ENCODE measurements around the gene S100P. TPM values are rescaled to one million over a fixed set of nuclear protein-coding genes. Genes with fewer than 3 reads are reported as not detected.
A peak's percentile ranks its signal among the peaks of the same experiment; 100 is the strongest.

Gene S100P
- total RNA-seq, 4 donors from 2014 or later: 0.94 to 9.7 TPM; not detected in 2

DNA sequence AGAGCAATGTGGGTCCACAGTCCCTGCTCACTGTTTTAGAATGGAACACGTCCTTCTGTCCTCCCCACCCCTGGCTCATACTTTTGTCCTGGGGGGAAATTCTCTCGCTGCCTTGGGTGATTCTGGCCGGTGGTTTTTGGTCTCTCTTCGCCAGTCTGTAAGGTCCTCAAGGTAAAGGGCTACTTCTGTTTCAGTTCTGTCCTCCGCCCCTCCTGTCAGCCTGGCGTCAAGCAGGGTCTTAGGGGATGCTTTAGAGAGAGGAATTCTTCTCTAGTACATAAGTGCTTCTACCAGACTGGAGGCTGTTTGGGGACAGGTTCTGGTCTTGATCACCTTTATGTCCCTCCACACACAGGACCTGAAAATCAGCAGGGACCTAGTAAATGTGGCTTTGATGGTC lies 16.6 kb downstream of the S100P start:
- Histone ChIP-seq H3K4me3 (peak overlapping the region; percentile 66 to 70), H3K4me1 (peaks cover 0 to 45% (median 16%) of the 10 kb centered on the region in 3 donors), H3K27ac (peak overlapping the region; percentile 25 to 86 (median 84)), H3K36me3 (peaks cover 0 to 10% of the 10 kb centered on the region in 2 donors), H3K9me3 (no peaks in the 10 kb centered on the region), H3K27me3 (no peaks in the 10 kb centered on the region)
- ATAC-seq: peak; percentile 3
- TF ChIP-seq POLR2AphosphoS5 (IDR thresholded peaks at IDR 0.05) (no peak), EP300 (IDR thresholded peaks at IDR 0.05) (no peak)
- 0 to 23% methylated on average over 1 to 3 of the region's 6 CpGs for WGBS, 2 donors (ENCODE audit: low coverage in 1 of 2)

DNA sequence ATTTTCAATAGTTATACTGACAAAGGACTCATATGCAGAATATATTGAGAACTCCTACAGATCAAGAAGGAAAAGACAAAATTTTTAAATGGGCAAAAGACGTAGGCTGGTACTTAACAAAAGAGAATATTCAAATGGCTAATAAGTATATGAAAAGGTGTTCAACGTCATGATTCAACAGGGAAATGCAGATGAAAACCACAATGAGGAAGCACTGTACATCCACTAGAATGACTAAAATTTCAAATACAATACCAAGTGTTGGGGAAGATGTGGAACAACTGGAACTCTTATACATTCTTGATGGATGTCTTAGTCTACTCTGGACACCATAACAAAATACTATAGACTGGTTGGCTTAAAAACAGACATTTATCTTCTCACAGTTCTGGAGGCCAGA lies 17.3 kb downstream of the S100P start:
- no peak overlapping the region for H3K27ac ChIP-seq
- TF ChIP-seq, protein P1, sequence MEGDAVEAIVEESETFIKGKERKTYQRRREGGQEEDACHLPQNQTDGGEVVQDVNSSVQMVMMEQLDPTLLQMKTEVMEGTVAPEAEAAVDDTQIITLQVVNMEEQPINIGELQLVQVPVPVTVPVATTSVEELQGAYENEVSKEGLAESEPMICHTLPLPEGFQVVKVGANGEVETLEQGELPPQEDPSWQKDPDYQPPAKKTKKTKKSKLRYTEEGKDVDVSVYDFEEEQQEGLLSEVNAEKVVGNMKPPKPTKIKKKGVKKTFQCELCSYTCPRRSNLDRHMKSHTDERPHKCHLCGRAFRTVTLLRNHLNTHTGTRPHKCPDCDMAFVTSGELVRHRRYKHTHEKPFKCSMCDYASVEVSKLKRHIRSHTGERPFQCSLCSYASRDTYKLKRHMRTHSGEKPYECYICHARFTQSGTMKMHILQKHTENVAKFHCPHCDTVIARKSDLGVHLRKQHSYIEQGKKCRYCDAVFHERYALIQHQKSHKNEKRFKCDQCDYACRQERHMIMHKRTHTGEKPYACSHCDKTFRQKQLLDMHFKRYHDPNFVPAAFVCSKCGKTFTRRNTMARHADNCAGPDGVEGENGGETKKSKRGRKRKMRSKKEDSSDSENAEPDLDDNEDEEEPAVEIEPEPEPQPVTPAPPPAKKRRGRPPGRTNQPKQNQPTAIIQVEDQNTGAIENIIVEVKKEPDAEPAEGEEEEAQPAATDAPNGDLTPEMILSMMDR (IDR thresholded peaks at IDR 0.05): no peak
- TF ChIP-seq POLR2AphosphoS5 (IDR thresholded peaks at IDR 0.05) (no peak), POLR2A (IDR thresholded peaks at IDR 0.05) (no peak), EP300 (IDR thresholded peaks at IDR 0.05) (no peak)
- H3K36me3 ChIP-seq: peaks cover 0 to 10% of the 10 kb centered on the region in 2 donors
- no peaks in the 10 kb centered on the region for H3K27me3 ChIP-seq
- no peak overlapping the region for H3K4me3 ChIP-seq
- no peak for ATAC-seq
- H3K4me1 ChIP-seq: peaks cover 0 to 42% (median 16%) of the 10 kb centered on the region in 3 donors
- no peaks in the 10 kb centered on the region for H3K9me3 ChIP-seq
- 33 to 74% methylated on average over 1 to 2 of the region's 2 CpGs for WGBS, 2 donors (ENCODE audit: low coverage in 1 of 2)

DNA sequence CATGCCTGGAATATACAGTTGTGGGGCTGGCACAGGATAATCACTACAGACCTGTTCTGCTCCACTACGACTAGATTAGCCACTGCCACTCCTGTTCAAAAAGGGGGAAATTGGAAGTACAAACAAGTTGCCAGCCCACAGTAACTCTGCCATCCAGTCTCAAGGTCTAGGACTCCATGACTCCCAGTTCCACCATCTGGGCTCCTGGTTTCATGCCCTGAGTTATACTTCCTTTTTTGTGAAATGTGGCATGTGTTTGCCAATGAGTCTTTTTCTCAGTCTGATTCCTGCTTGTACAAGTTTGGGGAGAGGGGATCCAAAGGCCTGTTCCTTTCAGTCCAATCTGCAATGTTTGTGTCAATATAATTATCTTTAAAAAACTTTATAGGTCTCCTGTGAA lies 21.3 kb downstream of the S100P start:
- Histone ChIP-seq H3K36me3 (no peaks in the 10 kb centered on the region), H3K4me1 (peaks cover 0 to 43% (median 16%) of the 10 kb centered on the region in 3 donors), H3K27me3 (no peaks in the 10 kb centered on the region), H3K27ac (no peak overlapping the region), H3K9me3 (no peaks in the 10 kb centered on the region), H3K4me3 (no peak overlapping the region)
- TF ChIP-seq POLR2A (IDR thresholded peaks at IDR 0.05) (no peak), POLR2AphosphoS5 (IDR thresholded peaks at IDR 0.05) (no peak)
- 60% methylated on average over 1 of the region's 1 CpG; no CpG with 5 or more reads in 1 of the 2 donors for WGBS, 2 donors (ENCODE audit: low coverage in 1 of 2)
- ATAC-seq: no peak

DNA sequence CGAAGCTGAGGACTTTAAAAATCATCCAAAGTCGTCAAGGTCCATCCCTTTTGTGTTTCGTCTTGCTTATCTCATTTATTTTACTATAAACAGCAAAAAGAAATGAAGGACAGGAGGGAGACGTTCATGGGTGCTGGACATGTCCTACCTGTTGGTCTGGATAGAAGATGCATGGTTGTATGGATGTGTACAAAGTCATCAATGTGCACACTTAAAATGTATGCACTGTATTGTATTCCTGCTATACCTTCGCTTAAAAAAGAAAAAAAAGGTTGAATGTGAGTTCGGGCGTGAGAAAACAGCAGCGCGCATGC lies 22.0 kb downstream of the S100P start:
- H3K27me3 ChIP-seq: no peaks in the 10 kb centered on the region
- TF ChIP-seq, protein P1 (IDR thresholded peaks at IDR 0.05): no peak
- H3K27ac ChIP-seq: peak overlapping the region in 3 of 4 donors; percentile 93 to 99 (median 96)
- peak overlapping the region; percentile 58 to 90 for H3K4me3 ChIP-seq
- H3K9me3 ChIP-seq: no peaks in the 10 kb centered on the region
- WGBS, 2 donors (ENCODE audit: low coverage in 1 of 2): 5 to 8% methylated on average over 9 of the region's 9 CpGs
- ATAC-seq: no peak
- H3K36me3 ChIP-seq: no peaks in the 10 kb centered on the region
- H3K4me1 ChIP-seq: peaks cover 0 to 43% (median 18%) of the 10 kb centered on the region in 3 donors

DNA sequence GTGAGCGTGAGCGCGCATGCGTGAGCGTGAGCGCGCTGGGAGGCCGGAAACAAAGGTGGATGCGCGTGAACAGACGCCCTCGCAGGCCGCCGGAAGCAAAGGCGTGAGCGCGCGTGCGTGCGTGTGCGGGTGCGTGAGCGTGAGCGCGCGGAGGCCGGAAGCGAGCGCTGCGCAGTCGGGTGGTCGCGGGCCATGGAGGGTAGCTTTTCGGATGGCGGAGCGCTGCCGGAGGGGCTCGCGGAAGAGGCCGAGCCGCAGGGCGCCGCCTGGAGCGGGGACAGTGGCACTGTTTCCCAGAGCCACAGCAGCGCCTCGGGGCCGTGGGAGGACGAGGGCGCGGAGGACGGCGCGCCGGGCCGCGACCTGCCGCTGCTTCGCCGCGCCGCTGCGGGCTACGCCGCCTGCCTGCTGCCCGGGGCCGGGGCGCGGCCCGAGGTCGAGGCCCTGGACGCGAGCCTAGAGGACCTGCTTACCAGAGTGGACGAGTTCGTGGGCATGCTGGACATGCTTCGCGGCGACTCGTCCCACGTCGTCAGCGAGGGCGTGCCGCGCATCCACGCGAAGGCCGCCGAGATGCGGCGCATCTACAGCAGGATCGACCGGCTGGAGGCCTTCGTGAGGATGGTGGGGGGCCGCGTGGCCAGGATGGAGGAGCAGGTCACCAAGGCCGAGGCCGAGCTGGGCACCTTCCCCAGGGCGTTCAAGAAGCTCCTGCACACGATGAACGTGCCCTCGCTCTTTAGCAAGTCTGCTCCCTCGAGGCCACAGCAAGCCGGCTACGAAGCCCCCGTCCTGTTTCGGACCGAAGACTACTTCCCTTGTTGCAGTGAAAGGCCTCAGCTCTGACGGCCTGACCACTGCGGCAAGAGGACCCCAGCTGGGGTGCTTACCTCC lies 22.6 kb downstream of the S100P start, which contains the start of gene BLOC1S4:
Gene BLOC1S4, plus strand, starts transcription at position 157 of the 894 bp plus-strand sequence. Its CDS starts 36 bp downstream, at position 193.
- peak; percentile 97 for TF ChIP-seq POLR2AphosphoS5 (IDR thresholded peaks at IDR 0.05)
- TF ChIP-seq, protein P1 (IDR thresholded peaks at IDR 0.05): peak in 3 of 4 experiments; percentile 21 to 40 (median 35)
- peak; percentile 90 to 91 for TF ChIP-seq POLR2A (IDR thresholded peaks at IDR 0.05)
- no peak for TF ChIP-seq EP300 (IDR thresholded peaks at IDR 0.05)
- Histone ChIP-seq H3K27me3 (no peaks in the 10 kb centered on the region), H3K36me3 (no peaks in the 10 kb centered on the region), H3K4me3 (peak within 1 kb of the TSS; percentile 58 to 90), H3K9me3 (no peaks in the 10 kb centered on the region), H3K27ac (peak within 1 kb of the TSS; percentile 57 to 99 (median 94)), H3K4me1 (peaks cover 0 to 46% (median 18%) of the 10 kb centered on the region in 3 donors)
- peak; percentile 92 for ATAC-seq
- 0% methylated on average over 18 to 19 of the region's 109 CpGs for WGBS, 2 donors (ENCODE audit: low coverage in 1 of 2)

Data from gastroesophageal sphincter (tissue), 4 donors.